Suppressor macrophage treated with lipopolysaccharide for 4 hours (primary cell): ENCODE results near the gene MAP1S.

ENCODE experiments used
- DNase-seq: peaks from one replicate; pipeline ENCODE4 v3.0.0-alpha.2; 2020

Gene MAP1S

DNA sequence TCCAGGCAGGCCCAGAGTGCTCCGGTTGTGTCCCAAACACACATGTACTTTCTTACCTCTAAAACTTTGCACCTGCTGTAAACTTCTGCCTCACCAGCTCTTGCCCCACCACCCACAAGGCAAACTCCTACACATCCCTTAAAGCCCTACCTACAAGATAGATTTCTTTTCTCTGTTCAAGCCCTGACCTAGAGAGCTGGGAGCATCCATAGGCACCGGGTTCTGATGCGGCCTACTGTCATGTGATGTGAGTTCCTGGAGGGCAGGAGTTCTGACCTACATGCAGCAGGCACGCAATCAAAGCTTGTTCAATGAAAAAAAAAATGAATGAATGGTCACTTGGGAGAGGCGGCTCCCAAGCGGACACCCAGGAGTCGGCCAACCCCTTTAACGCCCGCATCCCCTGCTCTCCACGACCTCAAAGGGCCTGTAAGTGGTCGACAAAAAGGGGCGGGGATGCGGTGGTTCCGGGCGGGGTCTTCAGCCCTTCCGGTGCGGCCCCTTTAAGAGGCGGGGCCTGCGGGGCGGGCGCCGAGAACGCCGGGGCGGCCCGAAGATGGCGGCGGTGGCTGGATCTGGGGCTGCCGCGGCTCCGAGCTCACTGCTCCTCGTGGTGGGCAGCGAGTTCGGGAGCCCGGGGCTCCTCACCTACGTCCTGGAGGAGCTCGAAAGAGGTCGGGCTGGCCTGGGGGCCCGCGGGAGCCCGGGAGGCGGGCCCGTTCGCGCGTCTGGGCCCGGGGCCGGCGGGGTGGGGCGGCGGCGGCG lies at the start of gene MAP1S:
TSS of gene MAP1S (plus strand) at position 534 of the 765 bp plus-strand sequence. CDS start at position 557, 23 bp downstream.
- DNase-seq, result peak; percentile 64

GRCh38 chr19:17671906-17672305 lies 47.4 kb upstream of the MAP1S start:
- DNase-seq, result peak; percentile 42

DNA sequence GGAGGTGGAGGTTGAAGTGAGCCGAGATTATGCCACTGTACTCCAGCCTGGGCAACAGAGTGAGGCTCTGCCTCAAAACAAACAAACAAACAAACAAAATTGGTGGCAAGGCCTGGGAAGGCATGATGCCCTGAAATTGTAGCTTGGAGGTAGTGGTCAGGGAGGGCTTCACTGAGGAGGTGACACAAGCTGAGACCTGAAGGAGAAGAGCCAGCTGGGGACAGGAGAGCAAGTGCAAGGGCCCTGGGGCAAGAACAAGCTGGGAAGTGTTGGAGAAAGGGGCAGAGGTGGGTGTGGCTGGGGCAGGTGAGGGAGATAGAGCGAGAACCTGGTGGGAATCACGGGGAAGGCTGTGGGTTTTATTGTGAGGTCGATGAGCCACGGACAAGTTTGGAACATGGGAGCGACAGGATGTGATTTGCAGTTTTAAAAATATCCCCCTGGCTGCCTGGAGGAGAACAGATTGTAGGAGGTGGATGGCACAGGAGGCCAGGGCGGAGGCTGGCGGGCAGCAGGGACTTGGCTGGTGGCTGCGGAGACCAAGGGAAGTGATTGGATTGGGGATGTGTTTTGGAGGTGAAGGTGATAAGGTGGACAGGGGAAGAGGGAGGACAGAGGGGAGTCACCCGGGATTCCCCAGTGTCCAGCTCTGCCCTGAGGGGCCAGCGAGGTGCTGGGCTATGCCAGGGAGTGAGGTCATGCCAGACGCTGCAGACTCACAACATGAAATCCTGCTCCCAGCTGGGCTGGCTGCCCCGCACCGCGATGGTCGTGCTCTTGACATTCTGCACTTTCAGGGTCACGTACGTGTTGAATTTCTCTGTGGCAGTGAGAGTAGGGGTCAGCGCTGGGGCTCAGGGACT lies 45.1 kb upstream of the MAP1S start:
- DNase-seq, result no peak

- DNase-seq, result no peak
Measured at GRCh38 chr19:17676295-17676694, 43.0 kb upstream of the MAP1S start.

DNA sequence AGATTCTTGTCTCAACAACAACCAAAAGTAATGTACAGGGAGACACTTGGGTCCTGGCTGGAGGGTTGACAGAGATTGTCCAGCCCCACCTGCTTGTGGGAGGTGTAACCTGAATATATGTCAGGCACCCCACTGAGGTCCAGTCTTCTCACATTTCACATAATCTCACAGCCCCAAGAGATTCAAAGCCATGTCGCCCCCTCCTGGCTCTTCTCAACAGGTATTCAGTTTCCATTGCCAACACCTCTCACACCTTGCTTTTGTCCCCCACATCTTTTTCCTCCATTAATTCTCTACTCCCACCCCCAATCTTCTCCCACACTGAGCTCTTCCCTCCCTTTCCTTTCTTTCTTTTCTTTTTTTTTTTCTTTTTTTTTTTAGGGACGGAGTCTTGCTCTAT lies 42.3 kb upstream of the MAP1S start:
- no peak for DNase-seq

DNA sequence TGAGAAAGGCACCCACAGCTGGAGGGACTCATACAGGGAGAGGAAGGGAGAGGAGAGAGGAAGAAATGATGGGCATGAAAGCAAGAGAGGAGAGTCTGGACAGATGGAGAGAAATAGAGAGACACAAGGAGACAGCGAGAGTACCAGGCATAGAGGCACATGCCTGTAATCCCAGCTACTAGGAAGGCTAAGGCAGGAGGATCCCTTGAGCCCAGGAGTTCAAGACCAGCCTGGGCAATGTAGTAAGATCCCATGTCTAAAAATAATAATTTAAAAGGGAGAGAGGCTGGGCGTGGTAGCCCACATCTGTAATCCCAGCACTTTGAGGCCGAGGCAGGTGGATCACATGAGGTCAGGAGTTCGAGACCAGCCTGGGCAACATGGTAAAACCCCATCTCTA lies 40.4 kb upstream of the MAP1S start:
- DNase-seq, result no peak

DNA sequence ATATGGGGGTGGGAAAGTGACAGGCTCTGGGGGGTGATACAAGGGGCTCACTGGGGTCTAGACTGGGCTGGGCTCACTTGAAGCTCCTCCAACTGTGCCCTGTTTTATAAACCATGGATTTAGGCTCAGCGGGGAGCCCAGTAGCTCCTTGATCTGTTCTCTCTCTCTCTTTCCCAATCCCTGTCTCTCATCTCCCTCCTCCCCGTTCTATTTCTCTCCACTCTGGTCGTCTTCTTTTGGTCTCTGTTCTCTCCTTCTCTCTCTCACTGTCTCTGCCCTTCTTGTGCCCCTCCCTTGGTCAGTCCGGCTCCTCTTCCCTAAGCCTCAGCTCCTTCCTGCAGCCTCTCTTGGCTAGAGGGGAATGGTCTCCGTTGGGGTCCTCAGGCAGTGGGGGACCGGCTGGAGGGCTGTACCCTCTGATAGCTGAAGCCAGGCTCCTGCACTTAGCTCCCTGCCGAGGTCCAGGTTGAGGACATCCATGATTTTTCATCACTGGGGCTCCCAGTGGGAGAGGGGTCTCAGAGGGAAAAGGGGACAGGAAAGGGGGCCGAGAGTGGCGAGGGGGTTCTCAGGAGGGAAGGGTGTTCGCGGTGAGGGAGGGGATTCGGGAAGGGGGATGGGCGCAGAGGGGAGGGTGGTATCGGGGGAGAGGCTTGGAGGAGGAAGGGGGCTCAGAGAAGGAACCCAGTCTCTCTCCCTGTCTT lies 39.6 kb upstream of the MAP1S start:
- DNase-seq, result no peak

DNA sequence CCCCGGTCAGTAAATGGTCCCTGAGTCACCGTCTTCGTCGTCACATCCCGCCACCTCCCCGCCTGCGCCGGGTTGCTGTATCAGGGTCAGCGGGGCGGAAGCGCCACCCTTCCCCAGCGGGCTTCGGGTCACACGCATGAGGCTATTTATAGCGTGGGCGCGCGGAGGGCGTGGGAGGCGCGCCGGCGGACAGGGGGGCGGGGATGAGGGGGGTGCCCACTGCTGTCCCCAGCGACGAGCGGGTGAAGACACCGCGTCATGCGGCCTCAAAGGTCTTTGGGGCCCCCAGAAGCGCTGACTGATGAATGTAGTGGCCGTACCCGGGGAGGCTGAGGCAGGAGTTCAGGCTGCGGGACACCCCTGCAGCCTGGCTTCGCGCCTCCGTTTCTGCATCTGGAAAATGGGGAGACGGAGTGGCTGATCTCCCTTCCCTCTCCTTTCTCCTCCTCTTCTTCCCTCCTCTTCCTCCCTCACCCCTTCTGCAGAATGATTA lies 39.0 kb upstream of the MAP1S start:
- DNase-seq, result peak; percentile 88

GRCh38 chr19:17681505-17682125 lies 37.7 kb upstream of the MAP1S start:
- peak; percentile 30 for DNase-seq

DNA sequence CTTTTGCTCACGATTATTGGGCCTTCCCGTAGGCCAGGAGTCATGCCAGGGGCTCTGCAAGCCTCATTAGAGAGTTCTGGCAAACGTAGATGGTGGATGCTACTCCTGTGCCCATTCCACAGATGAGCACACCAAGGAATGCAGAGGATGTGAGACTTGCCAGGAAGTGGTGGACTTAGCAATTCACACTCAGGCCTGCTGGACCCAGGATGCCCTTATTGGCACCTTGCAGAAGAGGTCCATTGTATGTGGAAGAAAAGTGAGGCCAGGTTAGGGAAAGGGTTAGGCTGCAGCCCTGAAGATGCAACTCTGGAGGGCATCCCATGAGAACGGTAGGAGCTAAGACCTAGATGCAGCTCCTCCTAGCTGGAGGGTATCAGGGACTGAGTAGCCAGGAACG lies 37.0 kb upstream of the MAP1S start:
- DNase-seq, result no peak

GRCh38 chr19:17683078-17683477 lies 36.2 kb upstream of the MAP1S start:
- DNase-seq, result no peak

DNA sequence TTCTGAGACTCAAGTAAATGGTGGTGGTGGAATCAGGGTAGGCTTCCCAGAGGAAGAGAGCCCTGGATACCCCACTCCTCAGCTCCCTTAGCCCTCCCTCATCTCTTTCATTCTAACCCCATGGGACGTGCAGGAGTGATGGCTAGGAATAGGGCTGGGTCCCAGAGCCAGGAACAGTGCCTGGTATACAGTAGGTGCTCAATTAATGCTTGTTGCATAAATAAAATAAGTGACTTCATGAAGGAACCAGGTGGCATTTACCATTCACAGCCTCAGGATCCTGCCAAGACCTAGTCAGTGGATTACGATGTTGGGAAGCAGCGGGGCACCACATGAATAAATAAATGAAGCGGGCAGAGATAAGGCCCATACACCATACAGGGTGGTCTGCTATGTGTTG lies 35.0 kb upstream of the MAP1S start:
- no peak for DNase-seq

GRCh38 chr19:17685451-17686022 lies 33.7 kb upstream of the MAP1S start:
- no peak for DNase-seq

GRCh38 chr19:17686023-17686521 lies 33.2 kb upstream of the MAP1S start:
- DNase-seq, result no peak

- DNase-seq, result peak; percentile 9
Measured at GRCh38 chr19:17686592-17687024, 32.7 kb upstream of the MAP1S start.

DNA sequence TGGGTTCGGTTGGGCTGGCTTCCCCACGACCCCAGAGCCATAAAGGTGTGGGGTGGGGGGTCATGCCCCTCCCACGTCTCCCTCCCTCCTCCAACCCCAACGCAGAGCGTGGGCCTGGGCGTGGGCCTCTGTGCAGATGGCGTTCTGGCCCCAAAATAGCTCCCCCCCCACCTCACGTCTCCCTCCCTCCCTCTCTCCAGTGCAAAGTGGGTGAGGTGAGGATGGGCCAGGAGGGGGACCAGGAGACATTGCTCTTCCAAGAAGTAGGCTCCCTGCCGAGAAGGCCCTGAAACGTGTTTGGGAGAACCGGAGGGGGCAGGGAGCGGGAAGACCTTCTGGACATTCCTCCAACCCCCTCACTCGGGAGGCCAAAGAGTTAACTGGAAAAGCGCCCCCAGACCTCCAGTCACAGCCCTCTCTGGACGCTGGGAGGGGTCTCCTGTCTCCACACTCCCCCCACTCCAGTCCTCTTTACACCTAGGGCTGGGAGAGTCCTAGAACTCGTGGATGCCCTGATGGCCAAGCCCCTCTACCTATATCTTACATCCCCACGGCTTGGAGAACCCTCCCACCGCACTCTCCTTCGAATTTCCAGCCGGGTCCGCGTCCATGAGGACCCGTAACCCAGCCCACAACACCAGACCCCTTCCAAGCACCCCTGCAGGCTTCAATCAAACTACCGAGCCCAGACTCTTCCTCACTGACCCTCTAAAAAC lies 32.0 kb upstream of the MAP1S start:
- no peak for DNase-seq

DNA sequence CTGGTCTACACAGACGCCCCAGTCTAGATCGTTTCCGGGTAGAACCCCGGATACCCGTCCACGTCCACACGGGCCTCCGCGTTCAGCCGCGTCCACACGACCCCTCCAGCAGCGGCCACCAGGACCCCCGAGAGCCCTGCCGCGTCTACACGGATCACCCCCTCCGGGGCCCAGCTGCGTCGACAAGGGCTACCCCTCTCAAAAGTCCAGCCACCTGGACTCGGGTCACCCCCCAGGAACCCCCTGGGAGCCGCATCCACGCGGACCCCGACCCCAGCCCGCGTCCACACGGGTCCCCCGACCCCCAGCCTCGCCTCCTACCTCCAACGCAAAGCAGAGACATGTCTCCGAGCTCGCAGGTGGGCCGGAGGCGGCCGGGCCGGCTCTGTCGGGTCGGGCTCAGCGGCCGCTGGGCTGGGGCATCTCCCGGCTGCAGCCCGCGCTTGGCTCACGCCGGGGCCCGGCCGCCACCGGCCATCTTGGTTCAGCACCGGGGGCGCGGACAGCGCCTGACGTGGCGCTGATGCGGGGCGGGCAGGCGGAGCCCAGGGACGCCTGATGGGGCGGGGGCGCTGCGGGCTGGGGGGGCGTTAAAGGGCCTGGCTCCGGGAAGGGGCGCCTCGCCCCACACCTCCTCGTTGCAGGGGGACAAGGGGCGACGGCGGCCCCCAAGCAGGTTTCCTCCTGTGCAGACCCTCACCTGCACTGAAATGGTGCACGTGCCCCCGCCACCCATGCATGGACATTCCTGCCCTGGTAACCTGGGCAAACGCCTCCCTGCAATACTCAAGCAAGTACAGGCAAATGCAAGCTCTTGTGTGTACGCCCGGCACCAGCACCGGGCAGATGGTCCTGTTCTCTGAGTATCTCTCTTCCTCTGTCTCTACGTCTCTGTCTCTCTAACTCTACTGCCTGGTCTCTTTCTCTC lies 31.2 kb upstream of the MAP1S start, which contains the start of gene UNC13A:
TSS of gene UNC13A (minus strand) at position 498 of the 928 bp plus-strand sequence. CDS start at position 343, 155 bp downstream.
- DNase-seq, result peak; percentile 42

- no peak for DNase-seq
Measured at GRCh38 chr19:17688853-17689595, 30.3 kb upstream of the MAP1S start.

GRCh38 chr19:17692566-17692965 lies 26.7 kb upstream of the MAP1S start:
- DNase-seq, result no peak
